GM12892 (cell line): ENCODE results near the gene SLC9A5.

Experiments used
- POLR2A ChIP-seq: IDR thresholded peaks from 2 replicates; pipeline ENCODE4 v1.6.1; 2011; ENCODE audit warnings: low read depth, low read length, control low read depth
- POLR2AphosphoS5 ChIP-seq: IDR thresholded peaks from 2 replicates; pipeline ENCODE4 v1.6.1; 2011; ENCODE audit warnings: low read depth, low read length, control low read depth
- TAF1 ChIP-seq: IDR thresholded peaks from 2 replicates; pipeline ENCODE4 v1.6.1; 2011; ENCODE audit warnings: low read depth, mild to moderate bottlenecking, control low read depth, low read length, borderline replicate concordance

DNA sequence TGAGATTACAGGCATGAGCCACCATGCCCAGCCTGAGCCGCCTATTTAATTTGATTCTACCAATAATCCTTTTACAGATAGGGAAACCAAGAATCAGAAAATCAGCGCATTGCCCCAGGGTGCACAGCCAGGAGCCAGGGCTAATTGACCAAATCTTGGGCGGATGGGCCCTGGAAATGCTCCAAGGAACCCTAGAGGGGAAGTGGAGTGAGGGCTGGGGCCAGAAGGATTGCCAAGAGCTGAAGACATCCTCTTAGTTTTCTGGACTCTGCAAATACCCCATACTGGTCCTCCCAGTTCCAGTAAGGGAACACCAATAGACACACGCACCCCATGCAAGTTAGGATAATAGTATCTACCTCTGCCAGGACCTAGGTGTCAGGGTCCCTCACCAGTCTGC lies 5.3 kb upstream of the SLC9A5 start:
- TF ChIP-seq TAF1 (no peak), POLR2AphosphoS5 (no peak), POLR2A (no peak)
